ENCODE data around the gene SOWAHC. TPM values are rescaled to one million over a fixed set of nuclear protein-coding genes. Genes with fewer than 3 reads are reported as not detected.

The SOWAHC gene
- total and polyA plus RNA-seq, 2 of the 13 experiments (the other 11 are each of a cell fraction or from before 2014, with no cell fraction given): 21.2 to 22.5 TPM

DNA sequence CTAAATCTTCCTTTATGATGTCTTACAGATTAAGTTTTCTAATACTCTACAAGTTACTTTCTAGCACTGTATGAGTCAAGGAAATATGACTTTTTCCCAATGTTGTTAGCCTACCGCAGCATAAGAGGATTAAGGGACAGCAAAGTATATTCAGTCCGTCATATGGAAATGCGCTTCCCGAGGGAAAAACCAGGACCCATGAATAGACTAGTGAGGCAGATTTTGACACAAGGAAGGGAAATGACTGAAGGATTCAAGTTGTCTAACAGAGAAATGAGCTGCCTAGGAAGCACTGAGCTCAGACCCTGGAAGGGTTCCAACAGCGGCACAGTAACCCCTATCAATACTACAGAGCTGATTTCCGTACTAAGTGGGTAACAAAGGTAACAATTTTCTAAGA, 12.4 kb upstream of the SOWAHC start:
- ChIA-PET CTCF (ENCODE audit: low intra/inter-chr PET ratio, low total read pairs) (no interaction called here), POLR2A (interaction anchor here (1.6 kb wide), 1 partner anchor 12 kb away, joined by 9 read pairs; the partner anchor contains the start of genes SEPTIN10 and SOWAHC)

More for the DNA sequence above, 12.4 kb upstream of the SOWAHC start:
- H2AFZ ChIP-seq (ENCODE audit: low read length): no peak overlapping the region
- H3K27me3 ChIP-seq (ENCODE audit: control insufficient read depth in 1 of 2, insufficient read depth in 2 of 2, low read length in 2 of 2): no peaks in the 10 kb centered on the region
- intact Hi-C loops (cut with micrococcal nuclease; ENCODE audit: unreplicated experiment) (no loop called here), in situ Hi-C loops (cut with HindIII; ENCODE audit: extremely low pct_ligation_motif_present, low pct_unique_long_range_greater_than_20kb) (loop anchor here (5.0 kb wide), 1 partner anchor 54 kb away; no protein-coding TSS in a partner anchor)
- peaks cover 4% of the 10 kb centered on the region; the same call in 1 of the 2 replicates for H4K20me1 ChIP-seq (ENCODE audit: insufficient read depth, low read length)
- TF ChIP-seq KLF12 (CRISPR knock-in tag; IDR thresholded peaks at IDR 0.05; ENCODE audit: borderline replicate concordance): no peak
- TF ChIP-seq FOSL1 (CRISPR knock-in tag; IDR thresholded peaks at IDR 0.05; ENCODE audit: borderline replicate concordance): no peak
- TF ChIP-seq, protein P1, sequence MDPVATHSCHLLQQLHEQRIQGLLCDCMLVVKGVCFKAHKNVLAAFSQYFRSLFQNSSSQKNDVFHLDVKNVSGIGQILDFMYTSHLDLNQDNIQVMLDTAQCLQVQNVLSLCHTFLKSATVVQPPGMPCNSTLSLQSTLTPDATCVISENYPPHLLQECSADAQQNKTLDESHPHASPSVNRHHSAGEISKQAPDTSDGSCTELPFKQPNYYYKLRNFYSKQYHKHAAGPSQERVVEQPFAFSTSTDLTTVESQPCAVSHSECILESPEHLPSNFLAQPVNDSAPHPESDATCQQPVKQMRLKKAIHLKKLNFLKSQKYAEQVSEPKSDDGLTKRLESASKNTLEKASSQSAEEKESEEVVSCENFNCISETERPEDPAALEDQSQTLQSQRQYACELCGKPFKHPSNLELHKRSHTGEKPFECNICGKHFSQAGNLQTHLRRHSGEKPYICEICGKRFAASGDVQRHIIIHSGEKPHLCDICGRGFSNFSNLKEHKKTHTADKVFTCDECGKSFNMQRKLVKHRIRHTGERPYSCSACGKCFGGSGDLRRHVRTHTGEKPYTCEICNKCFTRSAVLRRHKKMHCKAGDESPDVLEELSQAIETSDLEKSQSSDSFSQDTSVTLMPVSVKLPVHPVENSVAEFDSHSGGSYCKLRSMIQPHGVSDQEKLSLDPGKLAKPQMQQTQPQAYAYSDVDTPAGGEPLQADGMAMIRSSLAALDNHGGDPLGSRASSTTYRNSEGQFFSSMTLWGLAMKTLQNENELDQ (CRISPR knock-in tag; IDR thresholded peaks at IDR 0.05; ENCODE audit: borderline replicate concordance): no peak
- no peak for TF ChIP-seq ETV5 (CRISPR knock-in tag; IDR thresholded peaks at IDR 0.05; ENCODE audit: borderline replicate concordance)
- no peak for TF ChIP-seq ZNF354B (CRISPR knock-in tag; IDR thresholded peaks at IDR 0.05)
- TF ChIP-seq, protein P2, sequence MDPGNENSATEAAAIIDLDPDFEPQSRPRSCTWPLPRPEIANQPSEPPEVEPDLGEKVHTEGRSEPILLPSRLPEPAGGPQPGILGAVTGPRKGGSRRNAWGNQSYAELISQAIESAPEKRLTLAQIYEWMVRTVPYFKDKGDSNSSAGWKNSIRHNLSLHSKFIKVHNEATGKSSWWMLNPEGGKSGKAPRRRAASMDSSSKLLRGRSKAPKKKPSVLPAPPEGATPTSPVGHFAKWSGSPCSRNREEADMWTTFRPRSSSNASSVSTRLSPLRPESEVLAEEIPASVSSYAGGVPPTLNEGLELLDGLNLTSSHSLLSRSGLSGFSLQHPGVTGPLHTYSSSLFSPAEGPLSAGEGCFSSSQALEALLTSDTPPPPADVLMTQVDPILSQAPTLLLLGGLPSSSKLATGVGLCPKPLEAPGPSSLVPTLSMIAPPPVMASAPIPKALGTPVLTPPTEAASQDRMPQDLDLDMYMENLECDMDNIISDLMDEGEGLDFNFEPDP (CRISPR knock-in tag; conservative IDR thresholded peaks at IDR 0.05): no peak
- no peak for TF ChIP-seq POLR2A (IDR thresholded peaks at IDR 0.05; ENCODE audit: insufficient read depth in 1 of 2, low read depth in 2 of 2, low read length in 2 of 2)
- no peak for TF ChIP-seq EP300 (IDR thresholded peaks at IDR 0.05; ENCODE audit: low read depth in 2 of 2, low read length in 2 of 2)
- no peak for TF ChIP-seq EP300 (CRISPR knock-in tag; IDR thresholded peaks at IDR 0.05; ENCODE audit: borderline replicate concordance)
- TF ChIP-seq, protein P3, sequence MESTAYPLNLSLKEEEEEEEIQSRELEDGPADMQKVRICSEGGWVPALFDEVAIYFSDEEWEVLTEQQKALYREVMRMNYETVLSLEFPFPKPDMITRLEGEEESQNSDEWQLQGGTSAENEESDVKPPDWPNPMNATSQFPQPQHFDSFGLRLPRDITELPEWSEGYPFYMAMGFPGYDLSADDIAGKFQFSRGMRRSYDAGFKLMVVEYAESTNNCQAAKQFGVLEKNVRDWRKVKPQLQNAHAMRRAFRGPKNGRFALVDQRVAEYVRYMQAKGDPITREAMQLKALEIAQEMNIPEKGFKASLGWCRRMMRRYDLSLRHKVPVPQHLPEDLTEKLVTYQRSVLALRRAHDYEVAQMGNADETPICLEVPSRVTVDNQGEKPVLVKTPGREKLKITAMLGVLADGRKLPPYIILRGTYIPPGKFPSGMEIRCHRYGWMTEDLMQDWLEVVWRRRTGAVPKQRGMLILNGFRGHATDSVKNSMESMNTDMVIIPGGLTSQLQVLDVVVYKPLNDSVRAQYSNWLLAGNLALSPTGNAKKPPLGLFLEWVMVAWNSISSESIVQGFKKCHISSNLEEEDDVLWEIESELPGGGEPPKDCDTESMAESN (CRISPR knock-in tag; conservative IDR thresholded peaks at IDR 0.05): no peak
- no peak for TF ChIP-seq NCOA2 (CRISPR knock-in tag; IDR thresholded peaks at IDR 0.05)
- TF ChIP-seq NCOA1 (CRISPR knock-in tag; IDR thresholded peaks at IDR 0.05): no peak
- TF ChIP-seq, protein P4, sequence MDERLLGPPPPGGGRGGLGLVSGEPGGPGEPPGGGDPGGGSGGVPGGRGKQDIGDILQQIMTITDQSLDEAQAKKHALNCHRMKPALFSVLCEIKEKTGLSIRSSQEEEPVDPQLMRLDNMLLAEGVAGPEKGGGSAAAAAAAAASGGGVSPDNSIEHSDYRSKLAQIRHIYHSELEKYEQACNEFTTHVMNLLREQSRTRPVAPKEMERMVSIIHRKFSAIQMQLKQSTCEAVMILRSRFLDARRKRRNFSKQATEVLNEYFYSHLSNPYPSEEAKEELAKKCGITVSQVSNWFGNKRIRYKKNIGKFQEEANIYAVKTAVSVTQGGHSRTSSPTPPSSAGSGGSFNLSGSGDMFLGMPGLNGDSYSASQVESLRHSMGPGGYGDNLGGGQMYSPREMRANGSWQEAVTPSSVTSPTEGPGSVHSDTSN (CRISPR knock-in tag; IDR thresholded peaks at IDR 0.05): no peak
- DNase-seq (ENCODE audit: low spot score): no peak
- H3K27ac ChIP-seq (ENCODE audit: extremely low read length, insufficient read depth, low read length): no peak overlapping the region
- H3K4me2 ChIP-seq (ENCODE audit: low read depth, low read length): no peak overlapping the region
- no peaks in the 10 kb centered on the region for H3K9me3 ChIP-seq (ENCODE audit: low read length)
- BruUV-seq (replicated peaks): no TSS peak
- no peak for ATAC-seq
- FAIRE-seq: no peak
- no peak overlapping the region for H3K9ac ChIP-seq (ENCODE audit: insufficient read depth, low read depth, low read length)
- WGBS (ENCODE audit: low lambda C conversion rate): over 99% methylated on average over 6 of the region's 6 CpGs
- peaks cover 3 to 11% of the 10 kb centered on the region in 2 experiments; a peak in 4 of 5 replicates for H3K36me3 ChIP-seq (replicated peaks in 1 of 2; ENCODE audit: control insufficient read depth in 1 of 2, insufficient read depth in 2 of 2, low read length in 2 of 2)
- peaks cover 23% of the 10 kb centered on the region for H3K4me1 ChIP-seq (ENCODE audit: insufficient read depth, low read length)
- H3K79me2 ChIP-seq (ENCODE audit: insufficient read depth, low read length): peaks cover 86% of the 10 kb centered on the region
- H3K4me3 ChIP-seq (replicated peaks in 1 of 3; ENCODE audit: insufficient read depth in 1 of 3, low read depth in 2 of 3, low read length in 3 of 3): no peak overlapping the region
